ENCODE data around the gene TSPAN13. TPM values are rescaled to one million over a fixed set of nuclear protein-coding genes. Genes with fewer than 3 reads are reported as not detected.
A peak's percentile ranks its signal among the peaks of the same experiment; 100 is the strongest.

The TSPAN13 gene
- total and polyA plus RNA-seq, 8 donors, result 3.6 to 74.5 (median 35.4) TPM

DNA sequence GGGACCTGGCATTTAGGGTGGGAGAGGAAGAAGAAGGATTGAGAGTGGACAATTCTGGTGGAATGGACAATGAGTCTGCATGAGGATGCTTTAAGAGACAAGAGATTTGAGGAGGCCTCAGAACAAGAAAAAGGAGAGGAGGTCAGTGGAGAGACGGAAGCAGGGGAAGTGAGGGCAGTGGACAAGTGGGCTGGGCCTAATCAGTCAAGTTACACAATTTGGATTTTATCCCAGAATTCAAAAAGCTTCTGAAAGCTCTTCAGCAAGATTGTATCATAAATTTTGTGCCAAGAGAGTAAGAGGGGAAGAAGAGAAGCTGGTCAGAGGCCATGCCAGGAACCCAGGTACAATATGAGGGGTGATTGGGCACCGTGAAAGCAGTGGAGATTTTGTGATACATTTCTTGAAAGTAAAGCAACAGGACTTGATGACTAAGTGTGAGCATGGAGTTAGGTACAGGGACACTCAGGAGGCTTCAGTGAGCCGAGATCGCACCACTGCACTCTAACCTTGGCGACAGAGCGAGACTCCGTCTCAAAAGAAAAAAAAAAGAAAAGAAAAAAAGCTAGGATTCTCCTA, 19.3 kb upstream of the TSPAN13 start:
- Histone ChIP-seq H3K4me3 (no peak overlapping the region), H3K27ac (no peak overlapping the region), H3K9me3 (no peaks in the 10 kb centered on the region), H3K27me3 (no peaks in the 10 kb centered on the region), H3K36me3 (no peaks in the 10 kb centered on the region), H3K4me1 (no peaks in the 10 kb centered on the region)
- TF ChIP-seq POLR2A (IDR thresholded peaks at IDR 0.05), result no peak
- TF ChIP-seq EP300 (IDR thresholded peaks at IDR 0.05), result no peak
- no peak for TF ChIP-seq POLR2AphosphoS5 (IDR thresholded peaks at IDR 0.05)
- TF ChIP-seq, protein P1, sequence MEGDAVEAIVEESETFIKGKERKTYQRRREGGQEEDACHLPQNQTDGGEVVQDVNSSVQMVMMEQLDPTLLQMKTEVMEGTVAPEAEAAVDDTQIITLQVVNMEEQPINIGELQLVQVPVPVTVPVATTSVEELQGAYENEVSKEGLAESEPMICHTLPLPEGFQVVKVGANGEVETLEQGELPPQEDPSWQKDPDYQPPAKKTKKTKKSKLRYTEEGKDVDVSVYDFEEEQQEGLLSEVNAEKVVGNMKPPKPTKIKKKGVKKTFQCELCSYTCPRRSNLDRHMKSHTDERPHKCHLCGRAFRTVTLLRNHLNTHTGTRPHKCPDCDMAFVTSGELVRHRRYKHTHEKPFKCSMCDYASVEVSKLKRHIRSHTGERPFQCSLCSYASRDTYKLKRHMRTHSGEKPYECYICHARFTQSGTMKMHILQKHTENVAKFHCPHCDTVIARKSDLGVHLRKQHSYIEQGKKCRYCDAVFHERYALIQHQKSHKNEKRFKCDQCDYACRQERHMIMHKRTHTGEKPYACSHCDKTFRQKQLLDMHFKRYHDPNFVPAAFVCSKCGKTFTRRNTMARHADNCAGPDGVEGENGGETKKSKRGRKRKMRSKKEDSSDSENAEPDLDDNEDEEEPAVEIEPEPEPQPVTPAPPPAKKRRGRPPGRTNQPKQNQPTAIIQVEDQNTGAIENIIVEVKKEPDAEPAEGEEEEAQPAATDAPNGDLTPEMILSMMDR (IDR thresholded peaks at IDR 0.05), result no peak
- 86 to 93% (median 89%) methylated on average over 7 of the region's 7 CpGs for WGBS, 5 donors
- intact Hi-C loops (cut with DNase I; ENCODE audit: low total_unique reads), result no loop called here
- DNase-seq, result no peak

DNA sequence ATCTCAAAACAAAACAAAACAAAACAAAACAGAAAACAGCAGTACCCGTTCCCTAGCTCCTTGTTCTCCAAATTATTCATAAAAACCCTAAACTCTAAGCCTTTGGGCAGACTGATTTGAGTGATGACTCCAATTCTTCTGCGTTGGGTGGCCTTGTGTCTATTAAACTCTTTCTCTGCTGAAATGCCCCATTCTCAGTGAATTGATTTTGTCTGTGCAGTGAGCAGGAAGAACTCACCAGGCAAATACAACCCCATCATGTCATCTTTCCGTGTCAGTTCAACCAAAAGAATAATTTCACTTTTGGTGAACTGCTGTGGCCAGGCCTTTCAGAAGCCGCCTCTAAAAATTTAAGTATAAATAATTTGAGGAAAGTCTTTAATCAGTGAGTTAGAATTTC, 18.5 kb upstream of the TSPAN13 start:
- no peaks in the 10 kb centered on the region for H3K36me3 ChIP-seq
- no peak for DNase-seq
- no peak overlapping the region for H3K4me3 ChIP-seq
- no peak overlapping the region for H3K27ac ChIP-seq
- H3K9me3 ChIP-seq, result no peaks in the 10 kb centered on the region
- no peaks in the 10 kb centered on the region for H3K27me3 ChIP-seq
- intact Hi-C loops (cut with DNase I; ENCODE audit: low total_unique reads), result no loop called here
- no peaks in the 10 kb centered on the region for H3K4me1 ChIP-seq
- TF ChIP-seq, protein P1 (IDR thresholded peaks at IDR 0.05), result no peak
- TF ChIP-seq EP300 (IDR thresholded peaks at IDR 0.05), result no peak
- TF ChIP-seq POLR2A (IDR thresholded peaks at IDR 0.05), result no peak
- no peak for TF ChIP-seq POLR2AphosphoS5 (IDR thresholded peaks at IDR 0.05)
- 84 to 89% (median 86%) methylated on average over 4 of the region's 4 CpGs for WGBS, 5 donors

DNA sequence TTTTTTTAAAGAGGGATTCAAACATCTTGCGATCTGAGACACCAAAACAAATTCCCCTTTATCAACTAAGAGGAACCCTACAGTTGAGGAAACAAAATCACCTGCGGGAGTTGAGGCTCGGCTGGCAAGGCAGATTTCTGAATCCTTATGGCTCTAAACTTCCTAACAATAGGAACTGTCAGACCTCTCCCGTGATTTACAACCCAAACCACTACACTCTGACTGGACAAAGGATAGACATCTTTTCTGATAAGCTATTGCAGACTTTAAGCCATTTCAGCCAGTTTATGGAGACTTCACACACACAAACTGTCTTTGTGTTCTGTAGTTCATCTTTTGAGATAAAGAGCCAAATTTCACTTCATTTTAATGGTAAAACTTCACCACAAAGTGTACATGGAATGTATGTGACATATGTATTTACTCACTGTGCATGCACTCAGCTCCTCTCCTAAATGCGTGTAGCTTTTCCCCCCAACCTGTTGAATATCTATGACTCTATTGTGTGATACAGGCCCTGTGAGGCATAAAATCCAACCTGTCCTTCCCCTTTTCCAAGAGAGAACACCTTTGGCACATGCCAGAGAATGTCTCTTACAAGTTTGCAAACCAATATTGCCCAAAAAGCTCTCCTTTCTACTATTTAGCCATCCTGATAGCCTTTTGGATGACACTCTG, 15.4 kb upstream of the TSPAN13 start:
- H3K4me3 ChIP-seq, result no peak overlapping the region
- no peak overlapping the region for H3K27ac ChIP-seq
- DNase-seq, result no peak
- intact Hi-C loops (cut with DNase I; ENCODE audit: low total_unique reads), result no loop called here
- no peaks in the 10 kb centered on the region for H3K9me3 ChIP-seq
- WGBS, 5 donors, result 89 to 95% (median 94%) methylated on average over 5 of the region's 5 CpGs
- no peak for TF ChIP-seq POLR2AphosphoS5 (IDR thresholded peaks at IDR 0.05)
- TF ChIP-seq POLR2A (IDR thresholded peaks at IDR 0.05), result no peak
- TF ChIP-seq, protein P1 (IDR thresholded peaks at IDR 0.05), result no peak
- no peak for TF ChIP-seq EP300 (IDR thresholded peaks at IDR 0.05)
- H3K36me3 ChIP-seq, result no peaks in the 10 kb centered on the region
- no peaks in the 10 kb centered on the region for H3K27me3 ChIP-seq
- H3K4me1 ChIP-seq, result peaks cover 0 to 17% (median 2%) of the 10 kb centered on the region in 4 donors

DNA sequence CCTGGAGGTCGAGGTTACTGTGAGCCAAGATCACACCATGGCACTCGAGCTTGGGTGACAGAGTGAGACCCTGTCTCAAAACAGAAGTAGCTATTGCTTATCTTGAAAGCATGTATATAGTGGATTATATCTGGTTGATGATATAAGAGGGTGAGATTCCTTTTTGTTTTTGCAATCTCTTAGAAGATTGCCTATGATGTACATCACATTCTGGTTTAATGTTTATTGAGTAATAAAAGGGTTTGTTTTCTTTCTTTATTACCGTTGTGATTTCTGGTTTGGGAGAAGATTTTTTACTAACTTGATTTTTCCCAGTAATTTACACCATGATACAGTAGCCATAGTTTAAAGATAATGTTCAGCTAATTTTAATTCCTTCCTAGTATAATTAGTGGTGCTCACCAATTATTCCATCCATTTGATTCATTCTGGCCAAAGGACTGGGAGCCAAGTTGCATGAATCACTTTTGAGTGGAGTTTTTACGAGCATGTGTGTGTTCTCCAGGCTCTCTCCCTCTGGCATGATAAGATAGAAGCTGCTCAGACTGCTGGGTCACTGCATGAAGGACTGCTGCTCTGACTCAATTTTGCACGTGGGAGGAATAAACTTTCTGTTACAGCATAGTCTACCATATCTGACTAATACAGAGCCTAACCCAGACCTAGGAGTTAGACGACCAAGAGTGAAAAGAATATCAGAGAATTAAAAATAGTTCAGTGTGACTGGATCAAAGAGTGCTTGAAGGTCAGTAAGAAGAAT, 13.5 kb upstream of the TSPAN13 start:
- Histone ChIP-seq H3K27ac (peak overlapping the region in 2 of 5 donors; percentile 14 to 34), H3K9me3 (no peaks in the 10 kb centered on the region), H3K4me3 (no peak overlapping the region), H3K36me3 (no peaks in the 10 kb centered on the region), H3K4me1 (peaks cover 0 to 26% (median 6%) of the 10 kb centered on the region in 4 donors), H3K27me3 (no peaks in the 10 kb centered on the region)
- intact Hi-C loops (cut with DNase I; ENCODE audit: low total_unique reads), result no loop called here
- DNase-seq, result peak in 1 of 2 donors; percentile 69
- WGBS, 5 donors, result 41 to 52% (median 47%) methylated on average over 6 of the region's 6 CpGs
- TF ChIP-seq, protein P1 (IDR thresholded peaks at IDR 0.05), result no peak
- TF ChIP-seq POLR2A (IDR thresholded peaks at IDR 0.05) (no peak), EP300 (IDR thresholded peaks at IDR 0.05) (no peak), POLR2AphosphoS5 (IDR thresholded peaks at IDR 0.05) (peak in 1 of 3 donors; percentile 72)

All from stomach (tissue), 9 donors.